Measurements from ENCODE around the gene HUS1.

GRCh38 chr7:47991741-47992311 is 12.4 kb upstream of the HUS1 start:
- TF ChIP-seq CTCF (conservative IDR thresholded peaks at IDR 0.05): peak; percentile 27; the same call in 1 of the 2 replicates
- no peak for TF ChIP-seq ZFX (IDR thresholded peaks at IDR 0.05)
